ENCODE data around the gene LYST. TPM values are rescaled to one million over a fixed set of nuclear protein-coding genes. Genes with fewer than 3 reads are reported as not detected.

LYST gene
- total RNA-seq, 2 experiments from 2014 or later: 77.4 to 87.3 TPM

DNA sequence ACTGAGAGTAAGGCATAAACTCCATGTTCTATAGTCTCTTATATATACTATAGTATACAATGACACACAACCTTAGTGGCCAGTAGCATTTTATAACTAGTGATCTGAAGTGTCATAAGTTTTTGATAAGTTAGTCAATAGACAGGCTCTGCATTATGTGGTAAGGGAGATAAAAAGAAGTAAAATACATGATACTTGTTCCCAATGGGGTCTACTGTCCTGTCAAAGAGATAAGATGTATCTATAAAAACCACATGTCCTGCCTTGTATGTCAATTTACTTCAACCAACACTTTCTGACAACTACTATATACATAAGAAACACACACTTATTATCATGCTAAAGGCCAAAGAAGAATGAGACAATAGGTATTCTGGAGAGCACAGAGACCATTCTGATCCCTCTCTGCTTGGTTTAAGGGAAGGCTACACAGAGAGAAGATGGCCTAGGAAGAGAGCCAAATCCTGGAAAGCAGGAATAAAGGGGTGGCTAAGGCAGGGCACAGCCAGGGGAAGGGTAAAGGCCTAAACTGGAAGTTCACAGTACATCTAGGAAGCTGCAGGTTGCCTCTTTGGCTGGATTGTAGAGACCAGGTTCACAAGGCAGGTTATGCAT, 91.4 kb downstream of the LYST start:
- intact Hi-C loops (cut with micrococcal nuclease): no loop called here
- no peaks in the 10 kb centered on the region for H3K9me3 Mint-ChIP-seq
- no peak overlapping the region for H3K4me3 Mint-ChIP-seq
- H3K27ac Mint-ChIP-seq: no peak overlapping the region
- no peaks in the 10 kb centered on the region for H3K27me3 Mint-ChIP-seq
- ChIA-PET POLR2A (no interaction called here), CTCF (no interaction called here)
- DNase-seq: no peak
- peaks cover 34% of the 10 kb centered on the region for H3K36me3 Mint-ChIP-seq (ENCODE audit: low read depth)
- no peak for ATAC-seq
- TF ChIP-seq, protein P1, sequence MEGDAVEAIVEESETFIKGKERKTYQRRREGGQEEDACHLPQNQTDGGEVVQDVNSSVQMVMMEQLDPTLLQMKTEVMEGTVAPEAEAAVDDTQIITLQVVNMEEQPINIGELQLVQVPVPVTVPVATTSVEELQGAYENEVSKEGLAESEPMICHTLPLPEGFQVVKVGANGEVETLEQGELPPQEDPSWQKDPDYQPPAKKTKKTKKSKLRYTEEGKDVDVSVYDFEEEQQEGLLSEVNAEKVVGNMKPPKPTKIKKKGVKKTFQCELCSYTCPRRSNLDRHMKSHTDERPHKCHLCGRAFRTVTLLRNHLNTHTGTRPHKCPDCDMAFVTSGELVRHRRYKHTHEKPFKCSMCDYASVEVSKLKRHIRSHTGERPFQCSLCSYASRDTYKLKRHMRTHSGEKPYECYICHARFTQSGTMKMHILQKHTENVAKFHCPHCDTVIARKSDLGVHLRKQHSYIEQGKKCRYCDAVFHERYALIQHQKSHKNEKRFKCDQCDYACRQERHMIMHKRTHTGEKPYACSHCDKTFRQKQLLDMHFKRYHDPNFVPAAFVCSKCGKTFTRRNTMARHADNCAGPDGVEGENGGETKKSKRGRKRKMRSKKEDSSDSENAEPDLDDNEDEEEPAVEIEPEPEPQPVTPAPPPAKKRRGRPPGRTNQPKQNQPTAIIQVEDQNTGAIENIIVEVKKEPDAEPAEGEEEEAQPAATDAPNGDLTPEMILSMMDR (IDR thresholded peaks at IDR 0.05): no peak
- no peaks in the 10 kb centered on the region for H3K4me1 Mint-ChIP-seq (ENCODE audit: low read depth)

DNA sequence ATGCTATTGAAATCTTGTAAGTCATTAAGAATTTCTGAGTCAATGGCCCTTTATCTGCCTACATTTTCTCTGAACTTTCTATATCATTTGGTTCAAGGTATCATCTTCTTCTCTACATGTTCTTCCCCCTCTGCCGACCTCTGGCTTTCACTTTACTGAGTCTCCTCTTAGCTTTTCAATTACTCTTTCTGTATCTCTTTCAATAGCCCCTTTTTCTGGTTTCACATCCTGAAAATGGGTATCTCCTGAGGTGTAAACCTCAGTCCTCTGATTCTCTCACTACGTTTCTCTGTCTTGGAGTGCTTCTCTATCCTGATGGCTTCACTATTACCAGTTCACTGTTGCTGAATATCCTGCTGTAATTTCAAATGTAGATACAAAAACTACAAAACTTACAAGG, 98.9 kb downstream of the LYST start:
- intact Hi-C loops (cut with micrococcal nuclease): loop anchor here (10.0 kb wide), 1 partner anchor 207 kb away; no protein-coding TSS in a partner anchor
- Mint-ChIP-seq H3K36me3 (ENCODE audit: low read depth) (peaks cover 35% of the 10 kb centered on the region), H3K4me3 (no peak overlapping the region), H3K27ac (peak overlapping the region; percentile 18), H3K9me3 (no peaks in the 10 kb centered on the region), H3K4me1 (ENCODE audit: low read depth) (peaks cover 12% of the 10 kb centered on the region), H3K27me3 (no peaks in the 10 kb centered on the region)
- TF ChIP-seq, protein P1 (IDR thresholded peaks at IDR 0.05): no peak
- DNase-seq (peak; percentile 15), ATAC-seq (peak; percentile 49)
- POLR2A ChIA-PET: no interaction called here
- CTCF ChIA-PET: interaction anchor here (0.6 to 2.0 kb wide), 4 partner anchors 15 to 420 kb away, joined by 3 to 5 read pairs (median 4); no protein-coding TSS in a partner anchor

DNA sequence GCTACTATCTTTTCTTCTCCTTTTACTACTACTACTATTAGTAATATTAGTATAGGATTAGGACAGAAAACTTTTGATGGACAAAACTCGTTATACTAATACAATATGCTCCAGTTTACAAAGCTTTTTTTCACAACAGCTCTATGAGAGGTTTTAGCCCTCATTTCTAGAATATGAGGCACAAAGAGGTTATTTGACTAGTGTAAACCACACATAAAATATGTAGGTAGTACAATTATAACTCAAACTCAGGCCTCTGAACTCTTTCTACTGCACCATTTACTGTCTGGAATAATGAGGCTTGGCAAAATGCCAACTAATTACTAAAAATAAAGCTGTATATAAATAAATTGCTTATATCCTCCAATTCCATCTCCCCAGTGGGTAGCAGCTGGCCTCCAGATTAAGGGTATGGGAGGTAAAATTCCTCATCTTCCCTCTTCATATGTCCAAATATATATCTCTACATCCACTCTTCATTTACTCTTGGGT, 99.9 kb downstream of the LYST start:
- Mint-ChIP-seq H3K4me3 (no peak overlapping the region), H3K9me3 (no peaks in the 10 kb centered on the region), H3K27me3 (no peaks in the 10 kb centered on the region), H3K4me1 (ENCODE audit: low read depth) (peaks cover 12% of the 10 kb centered on the region), H3K27ac (no peak overlapping the region), H3K36me3 (ENCODE audit: low read depth) (peaks cover 36% of the 10 kb centered on the region)
- ChIA-PET CTCF (interaction anchor here (1.1 to 2.0 kb wide), 2 partner anchors 17 to 205 kb away, joined by 5 read pairs; no protein-coding TSS in a partner anchor), POLR2A (no interaction called here)
- TF ChIP-seq, protein P1 (IDR thresholded peaks at IDR 0.05): no peak
- intact Hi-C loops (cut with micrococcal nuclease): loop anchor here (10.0 kb wide), 1 partner anchor 208 kb away; no protein-coding TSS in a partner anchor
- ATAC-seq: no peak
- DNase-seq: no peak

DNA sequence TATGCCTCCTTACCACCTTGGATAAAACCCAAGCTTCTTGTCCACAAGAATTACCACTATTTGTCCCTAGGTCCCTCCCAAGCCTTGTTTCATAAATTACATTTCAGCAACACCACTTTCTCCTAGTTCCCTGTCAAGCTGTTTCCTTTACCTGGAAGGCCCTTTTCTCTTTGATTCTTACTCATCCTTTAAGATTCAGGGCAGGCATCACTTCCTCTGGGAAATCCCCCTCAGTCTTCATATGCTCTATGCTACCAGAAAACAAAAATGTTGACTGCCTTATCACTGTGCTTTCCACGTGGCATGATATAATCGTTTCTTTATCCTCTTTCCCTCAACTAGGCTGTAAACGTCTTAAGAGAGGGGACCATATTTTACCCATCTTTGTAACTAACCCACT, 102.7 kb downstream of the LYST start:
- H3K4me1 Mint-ChIP-seq (ENCODE audit: low read depth): peaks cover 12% of the 10 kb centered on the region
- intact Hi-C loops (cut with micrococcal nuclease): loop anchor here (10.0 kb wide), 1 partner anchor 211 kb away; no protein-coding TSS in a partner anchor
- H3K9me3 Mint-ChIP-seq: no peaks in the 10 kb centered on the region
- TF ChIP-seq, protein P1 (IDR thresholded peaks at IDR 0.05): no peak
- ChIA-PET CTCF (interaction anchor here (2.8 kb wide), 1 partner anchor 19 kb away, joined by 11 read pairs; no protein-coding TSS in a partner anchor), POLR2A (interaction anchor here (0.5 kb wide), 1 partner anchor 34 kb away, joined by 3 read pairs; no protein-coding TSS in a partner anchor)
- H3K27me3 Mint-ChIP-seq: no peaks in the 10 kb centered on the region
- H3K27ac Mint-ChIP-seq: no peak overlapping the region
- H3K36me3 Mint-ChIP-seq (ENCODE audit: low read depth): peaks cover 37% of the 10 kb centered on the region
- ATAC-seq: peak; percentile 89
- no peak overlapping the region for H3K4me3 Mint-ChIP-seq
- DNase-seq: peak; percentile 45

DNA sequence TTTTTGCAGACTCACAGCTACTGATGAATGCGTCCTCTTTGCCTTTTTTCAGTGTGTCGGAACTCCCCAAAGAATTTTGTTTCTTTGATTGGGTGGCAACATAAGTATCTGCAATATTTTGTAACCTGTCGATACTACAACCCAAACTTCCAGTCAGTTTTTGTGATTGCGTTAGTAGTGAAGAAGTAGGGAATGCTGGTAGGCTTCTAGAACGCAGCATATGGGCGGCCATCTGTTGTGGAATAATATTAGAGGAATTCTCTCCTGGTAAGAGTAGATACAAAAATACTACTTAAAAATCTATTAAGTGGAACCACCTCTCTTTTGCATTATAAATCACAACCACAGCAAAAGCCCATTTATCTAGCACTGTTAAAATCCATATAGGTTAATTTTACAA, 107.4 kb downstream of the LYST start:
- DNase-seq (no peak), ATAC-seq (no peak)
- Mint-ChIP-seq H3K4me1 (ENCODE audit: low read depth) (no peaks in the 10 kb centered on the region), H3K27ac (no peak overlapping the region), H3K36me3 (ENCODE audit: low read depth) (peaks cover 40% of the 10 kb centered on the region), H3K9me3 (no peaks in the 10 kb centered on the region), H3K27me3 (no peaks in the 10 kb centered on the region), H3K4me3 (no peak overlapping the region)
- TF ChIP-seq, protein P1 (IDR thresholded peaks at IDR 0.05): no peak
- intact Hi-C loops (cut with micrococcal nuclease): no loop called here
- CTCF ChIA-PET: interaction anchor here (0.5 to 0.9 kb wide), 2 partner anchors 23 to 59 kb away, joined by 3 read pairs; no protein-coding TSS in a partner anchor
- POLR2A ChIA-PET: no interaction called here
